SK-N-SH (cell line): Measurements from ENCODE around the gene HECTD4. TPM values are rescaled to one million over a fixed set of nuclear protein-coding genes. Genes with fewer than 3 reads are reported as not detected.

Experiments
- CTCF ChIA-PET: fragments of 300-600, 350-600 bp; formaldehyde crosslinking; extraction: SDS; loops from one replicate; lab custom pipeline; 2021; lab: Yijun Ruan, JAX
- POLR2A ChIA-PET: fragments of 350-600 bp; sonication (Branson Sonifier 250); formaldehyde crosslinking; extraction: SDS; loops from one replicate; lab custom pipeline; 2020; ENCODE audit warnings: antibody characterized with exemption, inconsistent platforms; lab: Yijun Ruan, JAX
- DNase-seq: peaks from one replicate; pipeline ENCODE4 v3.0.0; 2012
- H2AFZ ChIP-seq: fragments of 200-600 bp; sonication (generic); 2 replicates; pipeline ENCODE4 v1.8.1; 2016; ENCODE audit warnings: antibody characterized with exemption, mild to moderate bottlenecking, low read depth
- H3F3A ChIP-seq: fragments of 200-600 bp; sonication (generic); replicated peaks from 2 replicates; pipeline ENCODE3; 2016; ENCODE audit warnings: antibody characterized with exemption, mild to moderate bottlenecking; ENCODE audit not compliant: insufficient read depth
- H3K27ac ChIP-seq, 2 experiments: fragments of 200-500 bp in 1 of 2; fragments of 200-600 bp in 1 of 2; sonication (Bioruptor generic) in 1 of 2; sonication (generic), shearing (Covaris generic) in 1 of 2; 2 replicates each; pipeline versions ENCODE4 v1.5.1 to v1.6.1; 2014 to 2016; ENCODE audit warnings: low read depth in 2 of 2, inconsistent platforms in 1 of 2, low read length in 1 of 2, mild to moderate bottlenecking in 1 of 2, mixed read lengths in 1 of 2
- H3K27me3 ChIP-seq: fragments of 200-600 bp; sonication (generic), shearing (Covaris generic); 2 replicates; pipeline ENCODE4 v1.6.1; 2016; ENCODE audit warnings: mixed run types; ENCODE audit not compliant: insufficient read depth
- H3K36me3 ChIP-seq, 2 experiments: fragments of 200-500 bp in 1 of 2; fragments of 200-600 bp in 1 of 2; sonication (Bioruptor generic) in 1 of 2; sonication (generic) in 1 of 2; replicated peaks in 1 of 2; 2 replicates each; pipeline versions ENCODE3 to v1.5.1; 2014 to 2016; ENCODE audit warnings: low read length in 1 of 2, mild to moderate bottlenecking in 1 of 2; ENCODE audit not compliant: insufficient read depth in 2 of 2, control insufficient read depth in 1 of 2
- H3K4me1 ChIP-seq, 2 experiments: fragments of 200-500 bp in 1 of 2; fragments of 200-600 bp in 1 of 2; sonication (Bioruptor generic) in 1 of 2; sonication (generic), shearing (Covaris generic) in 1 of 2; 2 replicates each; pipeline versions ENCODE4 v1.5.1 to v1.6.1; 2014 to 2016; ENCODE audit warnings: low read depth in 1 of 2, low read length in 1 of 2, mixed run types in 1 of 2; ENCODE audit not compliant: insufficient read depth in 2 of 2, control insufficient read depth in 1 of 2
- H3K4me2 ChIP-seq: fragments of 200-600 bp; sonication (generic), shearing (Covaris generic); 2 replicates; pipeline ENCODE4 v1.6.1; 2017; ENCODE audit warnings: mixed run types
- H3K4me3 ChIP-seq, 2 experiments: fragments of 200-500 bp in 1 of 2; fragments of 200-600 bp in 1 of 2; sonication (Bioruptor generic) in 1 of 2; sonication (generic), shearing (Covaris generic) in 1 of 2; 2 replicates each; pipeline versions ENCODE4 v1.5.1 to v1.8.1; 2014 to 2016; ENCODE audit warnings: low read depth in 2 of 2, inconsistent platforms in 1 of 2, low read length in 1 of 2, mild to moderate bottlenecking in 1 of 2, mixed read lengths in 1 of 2, moderate library complexity in 1 of 2
- H3K79me2 ChIP-seq: fragments of 200-600 bp; sonication (generic); 2 replicates; pipeline ENCODE4 v1.8.1; 2017; ENCODE audit warnings: mild to moderate bottlenecking; ENCODE audit not compliant: insufficient read depth
- H3K9ac ChIP-seq: fragments of 200-600 bp; sonication (generic); 2 replicates; pipeline ENCODE4 v1.6.1; 2017; ENCODE audit warnings: mixed run types
- H3K9me2 ChIP-seq: fragments of 200-600 bp; sonication (generic); 2 replicates; pipeline ENCODE4 v1.6.1; 2017; ENCODE audit warnings: mixed run types
- H3K9me3 ChIP-seq: fragments of 200-600 bp; sonication (generic); 2 replicates; pipeline ENCODE4 v1.6.1; 2017; ENCODE audit warnings: mixed run types, mild to moderate bottlenecking, moderate library complexity
- H4K20me1 ChIP-seq: fragments of 200-600 bp; sonication (generic); 2 replicates; pipeline ENCODE4 v1.6.1; 2017; ENCODE audit warnings: mild to moderate bottlenecking, mixed run types; ENCODE audit not compliant: insufficient read depth
- CTCF ChIP-seq: fragments of 200-600 bp; sonication (generic); IDR thresholded peaks from 2 replicates; pipeline ENCODE4 v1.6.1; 2017; ENCODE audit warnings: antibody characterized with exemption, mild to moderate bottlenecking, moderate library complexity
- ELF1 ChIP-seq: IDR thresholded peaks from 2 replicates; pipeline ENCODE4 v1.4.0; 2012
- EP300 ChIP-seq, 2 experiments: IDR thresholded peaks; 2 replicates each; pipeline versions ENCODE4 v1.4.0 to v1.6.1; 2012; ENCODE audit warnings: borderline replicate concordance in 1 of 2, low read depth in 1 of 2, low read length in 1 of 2
- EZH2phosphoT487 ChIP-seq: fragments of 200-600 bp; sonication (generic); IDR thresholded peaks from 2 replicates; pipeline ENCODE4 v1.6.1; 2017; ENCODE audit warnings: low read depth, mixed run types, mild to moderate bottlenecking, antibody characterized with exemption, moderate library complexity, borderline replicate concordance
- JUND ChIP-seq: IDR thresholded peaks from 2 replicates; pipeline ENCODE4 v1.4.0; 2012
- MAX ChIP-seq: IDR thresholded peaks from 2 replicates; pipeline ENCODE4 v1.4.0; 2012; ENCODE audit warnings: low read depth
- MXI1 ChIP-seq: IDR thresholded peaks from 2 replicates; pipeline ENCODE4 v1.6.1; 2012; ENCODE audit warnings: mild to moderate bottlenecking, low read depth, low read length, improper control_type of control experiment
- NFIC ChIP-seq: IDR thresholded peaks from 2 replicates; pipeline ENCODE4 v1.4.0; 2012; ENCODE audit warnings: borderline replicate concordance
- NRF1 ChIP-seq: IDR thresholded peaks from 2 replicates; pipeline ENCODE4 v1.6.1; 2012; ENCODE audit warnings: low read depth, mild to moderate bottlenecking, low read length
- POLR2AphosphoS5 ChIP-seq: IDR thresholded peaks from 2 replicates; pipeline ENCODE4 v1.6.1; 2012; ENCODE audit warnings: low read depth, low read length
- RAD21 ChIP-seq: IDR thresholded peaks from 2 replicates; pipeline ENCODE4 v1.6.1; 2012; ENCODE audit warnings: mild to moderate bottlenecking, low read length
- RCOR1 ChIP-seq: fragments of 150-350 bp; IDR thresholded peaks from 2 replicates; pipeline ENCODE4 v1.6.1; 2017; ENCODE audit warnings: antibody characterized with exemption, low read length
- REST ChIP-seq: IDR thresholded peaks from 2 replicates; pipeline ENCODE4 v1.6.1; 2012; ENCODE audit warnings: mild to moderate bottlenecking, low read depth, low read length, moderate library complexity
- TAF1 ChIP-seq: IDR thresholded peaks from 2 replicates; pipeline ENCODE4 v1.6.1; 2012; ENCODE audit warnings: low read depth, mild to moderate bottlenecking, low read length, moderate library complexity, borderline replicate concordance
- TCF12 ChIP-seq: IDR thresholded peaks from 2 replicates; pipeline ENCODE4 v1.4.0; 2012
- TEAD4 ChIP-seq: IDR thresholded peaks from 2 replicates; pipeline ENCODE4 v1.4.0; 2012; ENCODE audit warnings: mild to moderate bottlenecking, borderline replicate concordance; ENCODE audit not compliant: insufficient read depth
- USF2 ChIP-seq: fragments of 150-350 bp; IDR thresholded peaks from 2 replicates; pipeline ENCODE4 v1.6.1; 2017; ENCODE audit warnings: antibody characterized with exemption, low read length, low read depth, borderline replicate concordance
- ZBTB33 ChIP-seq: IDR thresholded peaks from 2 replicates; pipeline ENCODE4 v1.4.0; 2012; ENCODE audit warnings: low read depth, borderline replicate concordance
- WGBS: methylation state at CpG from one replicate; pipeline ENCODE4 v1.1.6; 2017; ENCODE audit warnings: low lambda C conversion rate; 5-methylcytosine and 5-hydroxymethylcytosine counted together
- polyA plus RNA-seq, 3 experiments: library from polyadenylated mRNA; depleted of rRNA; stranded (reverse); fragments of >200 nt; gene quantifications; 2 replicates each; pipeline ENCODE4 v1.2.3, GENCODE V29; 2012
- TF ChIP-seq, protein P1 (sequence below): IDR thresholded peaks from 2 replicates; pipeline ENCODE4; 2012
- TF ChIP-seq, protein P2 (sequence below): fragments of 150-350 bp; IDR thresholded peaks from 2 replicates; pipeline ENCODE4 v1.6.1; 2016; ENCODE audit warnings: mild to moderate bottlenecking, low read depth, low read length

The HECTD4 gene
- polyA plus RNA-seq, 1 of the 3 experiments (the other 2 are of a cell fraction), result 14.6 TPM

GRCh38 chr12:112178796-112179195 is 203.4 kb downstream of the HECTD4 start:
- Histone ChIP-seq H3K9me3 (no peaks in the 10 kb centered on the region), H3K4me2 (no peak overlapping the region), H3K27me3 (no peaks in the 10 kb centered on the region), H3K4me1 (no peaks in the 10 kb centered on the region), H3K79me2 (no peaks in the 10 kb centered on the region), H3K4me3 (no peak overlapping the region)
- WGBS, result 87% methylated on average over 3 of the region's 15 CpGs
- DNase-seq, result no peak
- no peak for TF ChIP-seq ZBTB33
- TF ChIP-seq ELF1, result no peak
- TF ChIP-seq, protein P1, sequence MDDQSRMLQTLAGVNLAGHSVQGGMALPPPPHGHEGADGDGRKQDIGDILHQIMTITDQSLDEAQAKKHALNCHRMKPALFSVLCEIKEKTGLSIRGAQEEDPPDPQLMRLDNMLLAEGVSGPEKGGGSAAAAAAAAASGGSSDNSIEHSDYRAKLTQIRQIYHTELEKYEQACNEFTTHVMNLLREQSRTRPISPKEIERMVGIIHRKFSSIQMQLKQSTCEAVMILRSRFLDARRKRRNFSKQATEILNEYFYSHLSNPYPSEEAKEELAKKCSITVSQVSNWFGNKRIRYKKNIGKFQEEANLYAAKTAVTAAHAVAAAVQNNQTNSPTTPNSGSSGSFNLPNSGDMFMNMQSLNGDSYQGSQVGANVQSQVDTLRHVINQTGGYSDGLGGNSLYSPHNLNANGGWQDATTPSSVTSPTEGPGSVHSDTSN, result no peak
- TF ChIP-seq USF2, result no peak
- no peak for TF ChIP-seq RAD21
- TF ChIP-seq RCOR1, result no peak
- no peak for TF ChIP-seq MXI1
- no peak for TF ChIP-seq NRF1
- TF ChIP-seq EP300 (IDR thresholded peaks at IDR 0.05; ENCODE audit: borderline replicate concordance in 1 of 2, low read depth in 1 of 2, low read length in 1 of 2), result no peak
- TF ChIP-seq MAX, result no peak
- TF ChIP-seq POLR2AphosphoS5, result no peak
- TF ChIP-seq TAF1, result no peak
- TF ChIP-seq NFIC, result no peak
- no peak for TF ChIP-seq TCF12
- no peak for TF ChIP-seq TEAD4
- TF ChIP-seq, protein P2, sequence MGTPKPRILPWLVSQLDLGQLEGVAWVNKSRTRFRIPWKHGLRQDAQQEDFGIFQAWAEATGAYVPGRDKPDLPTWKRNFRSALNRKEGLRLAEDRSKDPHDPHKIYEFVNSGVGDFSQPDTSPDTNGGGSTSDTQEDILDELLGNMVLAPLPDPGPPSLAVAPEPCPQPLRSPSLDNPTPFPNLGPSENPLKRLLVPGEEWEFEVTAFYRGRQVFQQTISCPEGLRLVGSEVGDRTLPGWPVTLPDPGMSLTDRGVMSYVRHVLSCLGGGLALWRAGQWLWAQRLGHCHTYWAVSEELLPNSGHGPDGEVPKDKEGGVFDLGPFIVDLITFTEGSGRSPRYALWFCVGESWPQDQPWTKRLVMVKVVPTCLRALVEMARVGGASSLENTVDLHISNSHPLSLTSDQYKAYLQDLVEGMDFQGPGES, result no peak
- TF ChIP-seq JUND, result no peak
- TF ChIP-seq EZH2phosphoT487, result no peak
- no peak for TF ChIP-seq CTCF
- no peak for TF ChIP-seq REST
- TF ChIP-seq, all 33 proteins: peak for 0
- Histone ChIP-seq H4K20me1 (no peaks in the 10 kb centered on the region), H3F3A (no peaks in the 10 kb centered on the region), H3K9ac (no peak overlapping the region), H2AFZ (no peak overlapping the region), H3K9me2 (no peaks in the 10 kb centered on the region), H3K36me3 (peaks cover 14 to 44% of the 10 kb centered on the region in 2 experiments), H3K27ac (no peak overlapping the region)
- ChIA-PET POLR2A (no interaction called here), CTCF (interaction anchor here (1.6 kb wide), 2 partner anchors 19 to 208 kb away, joined by 4 to 6 read pairs; no protein-coding TSS in a partner anchor)
